AG10803 (cell line): Measurements from ENCODE around the gene MICAL2.

Experiments
- DNase-seq: peaks from one replicate; pipeline ENCODE4 v3.0.0; 2010; ENCODE audit warnings: low read depth
- H3K4me3 ChIP-seq: 2 replicates; pipeline ENCODE4 v1.5.1; 2011; ENCODE audit warnings: mild to moderate bottlenecking, low read length, control low read depth
- TF ChIP-seq, protein P1 (sequence below): conservative IDR thresholded peaks from 2 replicates; pipeline ENCODE4 v1.5.1; 2011; ENCODE audit warnings: mild to moderate bottlenecking, low read length, control low read depth, inconsistent platforms

The MICAL2 gene

GRCh38 chr11:12166299-12167060 is 56.1 kb downstream of the MICAL2 start:
- no peak overlapping the region for H3K4me3 ChIP-seq
- TF ChIP-seq, protein P1, sequence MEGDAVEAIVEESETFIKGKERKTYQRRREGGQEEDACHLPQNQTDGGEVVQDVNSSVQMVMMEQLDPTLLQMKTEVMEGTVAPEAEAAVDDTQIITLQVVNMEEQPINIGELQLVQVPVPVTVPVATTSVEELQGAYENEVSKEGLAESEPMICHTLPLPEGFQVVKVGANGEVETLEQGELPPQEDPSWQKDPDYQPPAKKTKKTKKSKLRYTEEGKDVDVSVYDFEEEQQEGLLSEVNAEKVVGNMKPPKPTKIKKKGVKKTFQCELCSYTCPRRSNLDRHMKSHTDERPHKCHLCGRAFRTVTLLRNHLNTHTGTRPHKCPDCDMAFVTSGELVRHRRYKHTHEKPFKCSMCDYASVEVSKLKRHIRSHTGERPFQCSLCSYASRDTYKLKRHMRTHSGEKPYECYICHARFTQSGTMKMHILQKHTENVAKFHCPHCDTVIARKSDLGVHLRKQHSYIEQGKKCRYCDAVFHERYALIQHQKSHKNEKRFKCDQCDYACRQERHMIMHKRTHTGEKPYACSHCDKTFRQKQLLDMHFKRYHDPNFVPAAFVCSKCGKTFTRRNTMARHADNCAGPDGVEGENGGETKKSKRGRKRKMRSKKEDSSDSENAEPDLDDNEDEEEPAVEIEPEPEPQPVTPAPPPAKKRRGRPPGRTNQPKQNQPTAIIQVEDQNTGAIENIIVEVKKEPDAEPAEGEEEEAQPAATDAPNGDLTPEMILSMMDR = no peak

GRCh38 chr11:12167061-12168000 is 56.9 kb downstream of the MICAL2 start:
- DNase-seq = peak; percentile 87
- H3K4me3 ChIP-seq = no peak overlapping the region
- TF ChIP-seq, protein P1 = no peak

More at GRCh38 chr11:12166299-12167060, 56.1 kb downstream of the MICAL2 start:
- no peak for DNase-seq

GRCh38 chr11:12168114-12168513 is 57.7 kb downstream of the MICAL2 start:
- TF ChIP-seq, protein P1 = no peak
- DNase-seq = no peak
- H3K4me3 ChIP-seq = no peak overlapping the region

DNA sequence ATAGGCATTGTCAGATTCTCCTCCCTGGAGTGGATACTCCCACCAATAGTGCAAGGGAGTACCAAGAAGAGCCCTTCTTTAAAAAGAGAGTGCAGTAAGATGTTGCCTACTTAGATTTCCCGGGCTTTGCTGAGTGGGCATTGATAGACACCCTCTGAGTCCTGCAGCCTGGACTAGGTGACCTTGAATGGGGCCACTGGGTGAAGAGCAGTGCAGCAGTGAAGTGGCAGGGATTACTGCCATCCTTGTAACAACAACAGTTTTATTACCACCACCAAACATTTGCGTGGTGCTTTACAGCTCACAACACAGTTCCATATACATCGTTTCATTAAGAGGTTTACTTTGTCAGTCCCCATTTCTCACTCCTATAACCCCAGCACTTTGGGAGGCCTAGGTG is 59.4 kb downstream of the MICAL2 start:
- H3K4me3 ChIP-seq = no peak overlapping the region
- DNase-seq = no peak
- TF ChIP-seq, protein P1 = no peak

- TF ChIP-seq, protein P1 = no peak
- DNase-seq = no peak
- no peak overlapping the region; the same call in 1 of the 2 replicates for H3K4me3 ChIP-seq
Measured at GRCh38 chr11:12170501-12170900, 60.1 kb downstream of the MICAL2 start.

DNA sequence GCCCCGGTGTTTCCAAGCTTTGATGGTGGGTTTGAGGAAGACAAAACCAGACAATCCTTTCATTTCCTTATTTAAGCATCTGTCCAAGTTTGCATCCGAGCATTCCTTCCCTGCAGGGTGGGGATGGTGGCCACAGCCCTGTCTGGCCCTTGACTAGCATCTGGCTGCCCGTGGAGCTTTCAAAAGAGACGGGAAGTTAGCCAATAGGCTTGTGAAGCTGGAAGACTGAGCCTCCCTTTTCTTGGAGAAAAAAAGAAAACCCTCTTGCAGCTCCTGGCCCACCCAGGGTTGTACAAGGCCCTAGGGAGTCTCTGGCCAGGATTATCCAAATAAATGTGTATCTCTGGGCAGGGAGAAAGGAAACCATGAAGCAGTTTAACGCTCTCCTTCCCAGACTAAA is 60.6 kb downstream of the MICAL2 start:
- TF ChIP-seq, protein P1 = no peak
- peak; percentile 95 for DNase-seq

More for the DNA sequence above, 60.6 kb downstream of the MICAL2 start:
- no peak overlapping the region; the same call in 1 of the 2 replicates for H3K4me3 ChIP-seq
